SK-N-SH (cell line): ENCODE results near the gene TUBB3. TPM values are rescaled to one million over a fixed set of nuclear protein-coding genes. Genes with fewer than 3 reads are reported as not detected.

Experiments used
- CTCF ChIA-PET: fragments of 300-600, 350-600 bp; formaldehyde crosslinking; extraction: SDS; loops from one replicate; lab custom pipeline; 2021; lab: Yijun Ruan, JAX
- POLR2A ChIA-PET: fragments of 350-600 bp; sonication (Branson Sonifier 250); formaldehyde crosslinking; extraction: SDS; loops from one replicate; lab custom pipeline; 2020; ENCODE audit warnings: antibody characterized with exemption, inconsistent platforms; lab: Yijun Ruan, JAX
- DNase-seq: peaks from one replicate; pipeline ENCODE4 v3.0.0; 2012
- H2AFZ ChIP-seq: fragments of 200-600 bp; sonication (generic); 2 replicates; pipeline ENCODE4 v1.8.1; 2016; ENCODE audit warnings: antibody characterized with exemption, mild to moderate bottlenecking, low read depth
- H3F3A ChIP-seq: fragments of 200-600 bp; sonication (generic); replicated peaks from 2 replicates; pipeline ENCODE3; 2016; ENCODE audit warnings: antibody characterized with exemption, mild to moderate bottlenecking; ENCODE audit not compliant: insufficient read depth
- H3K27ac ChIP-seq, 2 experiments: fragments of 200-500 bp in 1 of 2; fragments of 200-600 bp in 1 of 2; sonication (Bioruptor generic) in 1 of 2; sonication (generic), shearing (Covaris generic) in 1 of 2; 2 replicates each; pipeline versions ENCODE4 v1.5.1 to v1.6.1; 2014 to 2016; ENCODE audit warnings: low read depth in 2 of 2, inconsistent platforms in 1 of 2, low read length in 1 of 2, mild to moderate bottlenecking in 1 of 2, mixed read lengths in 1 of 2
- H3K27me3 ChIP-seq: fragments of 200-600 bp; sonication (generic), shearing (Covaris generic); 2 replicates; pipeline ENCODE4 v1.6.1; 2016; ENCODE audit warnings: mixed run types; ENCODE audit not compliant: insufficient read depth
- H3K36me3 ChIP-seq, 2 experiments: fragments of 200-500 bp in 1 of 2; fragments of 200-600 bp in 1 of 2; sonication (Bioruptor generic) in 1 of 2; sonication (generic) in 1 of 2; replicated peaks in 1 of 2; 2 replicates each; pipeline versions ENCODE3 to v1.5.1; 2014 to 2016; ENCODE audit warnings: low read length in 1 of 2, mild to moderate bottlenecking in 1 of 2; ENCODE audit not compliant: insufficient read depth in 2 of 2, control insufficient read depth in 1 of 2
- H3K4me1 ChIP-seq, 2 experiments: fragments of 200-500 bp in 1 of 2; fragments of 200-600 bp in 1 of 2; sonication (Bioruptor generic) in 1 of 2; sonication (generic), shearing (Covaris generic) in 1 of 2; 2 replicates each; pipeline versions ENCODE4 v1.5.1 to v1.6.1; 2014 to 2016; ENCODE audit warnings: low read depth in 1 of 2, low read length in 1 of 2, mixed run types in 1 of 2; ENCODE audit not compliant: insufficient read depth in 2 of 2, control insufficient read depth in 1 of 2
- H3K4me2 ChIP-seq: fragments of 200-600 bp; sonication (generic), shearing (Covaris generic); 2 replicates; pipeline ENCODE4 v1.6.1; 2017; ENCODE audit warnings: mixed run types
- H3K4me3 ChIP-seq, 2 experiments: fragments of 200-500 bp in 1 of 2; fragments of 200-600 bp in 1 of 2; sonication (Bioruptor generic) in 1 of 2; sonication (generic), shearing (Covaris generic) in 1 of 2; 2 replicates each; pipeline versions ENCODE4 v1.5.1 to v1.8.1; 2014 to 2016; ENCODE audit warnings: low read depth in 2 of 2, inconsistent platforms in 1 of 2, low read length in 1 of 2, mild to moderate bottlenecking in 1 of 2, mixed read lengths in 1 of 2, moderate library complexity in 1 of 2
- H3K79me2 ChIP-seq: fragments of 200-600 bp; sonication (generic); 2 replicates; pipeline ENCODE4 v1.8.1; 2017; ENCODE audit warnings: mild to moderate bottlenecking; ENCODE audit not compliant: insufficient read depth
- H3K9ac ChIP-seq: fragments of 200-600 bp; sonication (generic); 2 replicates; pipeline ENCODE4 v1.6.1; 2017; ENCODE audit warnings: mixed run types
- H3K9me2 ChIP-seq: fragments of 200-600 bp; sonication (generic); 2 replicates; pipeline ENCODE4 v1.6.1; 2017; ENCODE audit warnings: mixed run types
- H3K9me3 ChIP-seq: fragments of 200-600 bp; sonication (generic); 2 replicates; pipeline ENCODE4 v1.6.1; 2017; ENCODE audit warnings: mixed run types, mild to moderate bottlenecking, moderate library complexity
- H4K20me1 ChIP-seq: fragments of 200-600 bp; sonication (generic); 2 replicates; pipeline ENCODE4 v1.6.1; 2017; ENCODE audit warnings: mild to moderate bottlenecking, mixed run types; ENCODE audit not compliant: insufficient read depth
- ELF1 ChIP-seq: IDR thresholded peaks from 2 replicates; pipeline ENCODE4 v1.4.0; 2012
- EP300 ChIP-seq, 2 experiments: IDR thresholded peaks; 2 replicates each; pipeline versions ENCODE4 v1.4.0 to v1.6.1; 2012; ENCODE audit warnings: borderline replicate concordance in 1 of 2, low read depth in 1 of 2, low read length in 1 of 2
- EZH2phosphoT487 ChIP-seq: fragments of 200-600 bp; sonication (generic); IDR thresholded peaks from 2 replicates; pipeline ENCODE4 v1.6.1; 2017; ENCODE audit warnings: low read depth, mixed run types, mild to moderate bottlenecking, antibody characterized with exemption, moderate library complexity, borderline replicate concordance
- FOSL2 ChIP-seq: IDR thresholded peaks from 2 replicates; pipeline ENCODE4 v1.4.0; 2012; ENCODE audit warnings: low read depth, mild to moderate bottlenecking, moderate library complexity, borderline replicate concordance
- FOXM1 ChIP-seq: IDR thresholded peaks from 2 replicates; pipeline ENCODE4 v1.4.0; 2012; ENCODE audit warnings: low read depth, mild to moderate bottlenecking
- GABPA ChIP-seq: IDR thresholded peaks from 2 replicates; pipeline ENCODE4 v1.4.0; 2012; ENCODE audit warnings: low read depth, mild to moderate bottlenecking
- MEF2A ChIP-seq: IDR thresholded peaks from 2 replicates; pipeline ENCODE4 v1.4.0; 2012; ENCODE audit warnings: low read depth, borderline replicate concordance
- NFIC ChIP-seq: IDR thresholded peaks from 2 replicates; pipeline ENCODE4 v1.4.0; 2012; ENCODE audit warnings: borderline replicate concordance
- NRF1 ChIP-seq: IDR thresholded peaks from 2 replicates; pipeline ENCODE4 v1.6.1; 2012; ENCODE audit warnings: low read depth, mild to moderate bottlenecking, low read length
- RFX5 ChIP-seq: IDR thresholded peaks from 2 replicates; pipeline ENCODE4 v1.6.1; 2012; ENCODE audit warnings: mild to moderate bottlenecking, improper control_type of control experiment, low read length
- RXRA ChIP-seq: IDR thresholded peaks from 2 replicates; pipeline ENCODE4 v1.4.0; 2012; ENCODE audit warnings: low read depth, mild to moderate bottlenecking, borderline replicate concordance
- SIN3A ChIP-seq: IDR thresholded peaks from 2 replicates; pipeline ENCODE4 v1.6.1; 2012; ENCODE audit warnings: low read depth, mild to moderate bottlenecking, low read length, moderate library complexity, borderline replicate concordance
- SMC3 ChIP-seq: IDR thresholded peaks from 2 replicates; pipeline ENCODE4 v1.6.1; 2012; ENCODE audit warnings: low read depth, low read length, improper control_type of control experiment
- TAF1 ChIP-seq: IDR thresholded peaks from 2 replicates; pipeline ENCODE4 v1.6.1; 2012; ENCODE audit warnings: low read depth, mild to moderate bottlenecking, low read length, moderate library complexity, borderline replicate concordance
- USF1 ChIP-seq: IDR thresholded peaks from 2 replicates; pipeline ENCODE4 v1.4.0; 2012; ENCODE audit warnings: low read depth, borderline replicate concordance
- YY1 ChIP-seq: IDR thresholded peaks from 2 replicates; pipeline ENCODE4 v1.4.0; 2012; ENCODE audit warnings: low read depth, mild to moderate bottlenecking
- WGBS: methylation state at CpG from one replicate; pipeline ENCODE4 v1.1.6; 2017; ENCODE audit warnings: low lambda C conversion rate; 5-methylcytosine and 5-hydroxymethylcytosine counted together
- polyA plus RNA-seq, 3 experiments: library from polyadenylated mRNA; depleted of rRNA; stranded (reverse); fragments of >200 nt; gene quantifications; 2 replicates each; pipeline ENCODE4 v1.2.3, GENCODE V29; 2012
- TF ChIP-seq, protein P1 (sequence below): fragments of 200-600 bp; sonication (generic); IDR thresholded peaks from 2 replicates; pipeline ENCODE4 v1.6.1; 2017; ENCODE audit warnings: antibody characterized with exemption, mild to moderate bottlenecking, moderate library complexity
- TF ChIP-seq, protein P2 (sequence below): IDR thresholded peaks from 2 replicates; pipeline ENCODE4; 2012
- TF ChIP-seq, protein P3 (sequence below): fragments of 150-350 bp; IDR thresholded peaks from 2 replicates; pipeline ENCODE4 v1.6.1; 2017; ENCODE audit warnings: antibody characterized with exemption, low read length, low read depth, borderline replicate concordance
- TF ChIP-seq, protein P4 (sequence below): IDR thresholded peaks from 2 replicates; pipeline ENCODE4 v1.4.0; 2012; ENCODE audit warnings: low read depth
- TF ChIP-seq, protein P5 (sequence below): fragments of 150-350 bp; IDR thresholded peaks from 2 replicates; pipeline ENCODE4 v1.6.1; 2016; ENCODE audit warnings: mild to moderate bottlenecking, low read depth, low read length

Gene TUBB3
- polyA plus RNA-seq, 1 of the 3 experiments (the other 2 are of a cell fraction): 428 TPM

DNA sequence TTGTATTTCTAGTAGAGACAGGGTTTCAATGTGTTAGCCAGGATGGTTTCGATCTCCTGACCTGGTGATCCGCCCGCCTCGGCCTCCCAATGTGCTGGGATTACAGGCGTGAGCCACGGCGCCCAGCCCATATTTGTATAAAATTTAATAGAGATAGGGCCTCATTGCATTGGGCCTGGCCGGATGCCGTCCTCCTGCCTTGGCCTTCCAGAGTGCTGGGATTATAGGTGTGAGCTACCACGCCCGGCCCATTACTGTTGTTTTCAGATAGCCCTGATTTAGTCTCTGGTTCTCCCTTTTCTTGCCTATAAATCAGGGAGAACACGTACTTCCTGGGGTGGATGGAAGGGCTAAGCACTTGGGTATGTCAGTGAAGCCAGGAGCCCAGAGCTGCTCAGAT is 28.9 kb downstream of the TUBB3 start:
- Histone ChIP-seq H3K4me2 (no peak overlapping the region), H3F3A (no peaks in the 10 kb centered on the region), H4K20me1 (0 out of 2 replicates have a peak, but pooled peaks cover 3% of the 10 kb centered on the region), H3K27ac (no peak overlapping the region), H3K9ac (no peak overlapping the region), H3K9me2 (no peaks in the 10 kb centered on the region), H3K27me3 (no peaks in the 10 kb centered on the region), H2AFZ (no peak overlapping the region), H3K4me3 (no peak overlapping the region), H3K4me1 (peaks cover 0 to 13% of the 10 kb centered on the region in 2 experiments; a peak in 1 of 4 replicates), H3K79me2 (peaks cover 21% of the 10 kb centered on the region; the same call in 1 of the 2 replicates), H3K9me3 (no peaks in the 10 kb centered on the region), H3K36me3 (peaks cover 0 to 11% of the 10 kb centered on the region in 2 experiments)
- ChIA-PET CTCF (interaction anchor here (1.1 kb wide), 1 partner anchor 14 kb away, joined by 3 read pairs; no protein-coding TSS in a partner anchor), POLR2A (no interaction called here)
- WGBS: 91% methylated on average over 12 of the region's 12 CpGs
- TF ChIP-seq TAF1 (no peak), MEF2A (no peak), YY1 (no peak), NRF1 (no peak), GABPA (no peak), RFX5 (no peak), RXRA (no peak), SMC3 (no peak), NFIC (no peak)
- TF ChIP-seq, protein P1, sequence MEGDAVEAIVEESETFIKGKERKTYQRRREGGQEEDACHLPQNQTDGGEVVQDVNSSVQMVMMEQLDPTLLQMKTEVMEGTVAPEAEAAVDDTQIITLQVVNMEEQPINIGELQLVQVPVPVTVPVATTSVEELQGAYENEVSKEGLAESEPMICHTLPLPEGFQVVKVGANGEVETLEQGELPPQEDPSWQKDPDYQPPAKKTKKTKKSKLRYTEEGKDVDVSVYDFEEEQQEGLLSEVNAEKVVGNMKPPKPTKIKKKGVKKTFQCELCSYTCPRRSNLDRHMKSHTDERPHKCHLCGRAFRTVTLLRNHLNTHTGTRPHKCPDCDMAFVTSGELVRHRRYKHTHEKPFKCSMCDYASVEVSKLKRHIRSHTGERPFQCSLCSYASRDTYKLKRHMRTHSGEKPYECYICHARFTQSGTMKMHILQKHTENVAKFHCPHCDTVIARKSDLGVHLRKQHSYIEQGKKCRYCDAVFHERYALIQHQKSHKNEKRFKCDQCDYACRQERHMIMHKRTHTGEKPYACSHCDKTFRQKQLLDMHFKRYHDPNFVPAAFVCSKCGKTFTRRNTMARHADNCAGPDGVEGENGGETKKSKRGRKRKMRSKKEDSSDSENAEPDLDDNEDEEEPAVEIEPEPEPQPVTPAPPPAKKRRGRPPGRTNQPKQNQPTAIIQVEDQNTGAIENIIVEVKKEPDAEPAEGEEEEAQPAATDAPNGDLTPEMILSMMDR: no peak
- TF ChIP-seq, protein P2, sequence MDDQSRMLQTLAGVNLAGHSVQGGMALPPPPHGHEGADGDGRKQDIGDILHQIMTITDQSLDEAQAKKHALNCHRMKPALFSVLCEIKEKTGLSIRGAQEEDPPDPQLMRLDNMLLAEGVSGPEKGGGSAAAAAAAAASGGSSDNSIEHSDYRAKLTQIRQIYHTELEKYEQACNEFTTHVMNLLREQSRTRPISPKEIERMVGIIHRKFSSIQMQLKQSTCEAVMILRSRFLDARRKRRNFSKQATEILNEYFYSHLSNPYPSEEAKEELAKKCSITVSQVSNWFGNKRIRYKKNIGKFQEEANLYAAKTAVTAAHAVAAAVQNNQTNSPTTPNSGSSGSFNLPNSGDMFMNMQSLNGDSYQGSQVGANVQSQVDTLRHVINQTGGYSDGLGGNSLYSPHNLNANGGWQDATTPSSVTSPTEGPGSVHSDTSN: no peak
- TF ChIP-seq, protein P3, sequence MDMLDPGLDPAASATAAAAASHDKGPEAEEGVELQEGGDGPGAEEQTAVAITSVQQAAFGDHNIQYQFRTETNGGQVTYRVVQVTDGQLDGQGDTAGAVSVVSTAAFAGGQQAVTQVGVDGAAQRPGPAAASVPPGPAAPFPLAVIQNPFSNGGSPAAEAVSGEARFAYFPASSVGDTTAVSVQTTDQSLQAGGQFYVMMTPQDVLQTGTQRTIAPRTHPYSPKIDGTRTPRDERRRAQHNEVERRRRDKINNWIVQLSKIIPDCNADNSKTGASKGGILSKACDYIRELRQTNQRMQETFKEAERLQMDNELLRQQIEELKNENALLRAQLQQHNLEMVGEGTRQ: no peak
- no peak for DNase-seq

DNA sequence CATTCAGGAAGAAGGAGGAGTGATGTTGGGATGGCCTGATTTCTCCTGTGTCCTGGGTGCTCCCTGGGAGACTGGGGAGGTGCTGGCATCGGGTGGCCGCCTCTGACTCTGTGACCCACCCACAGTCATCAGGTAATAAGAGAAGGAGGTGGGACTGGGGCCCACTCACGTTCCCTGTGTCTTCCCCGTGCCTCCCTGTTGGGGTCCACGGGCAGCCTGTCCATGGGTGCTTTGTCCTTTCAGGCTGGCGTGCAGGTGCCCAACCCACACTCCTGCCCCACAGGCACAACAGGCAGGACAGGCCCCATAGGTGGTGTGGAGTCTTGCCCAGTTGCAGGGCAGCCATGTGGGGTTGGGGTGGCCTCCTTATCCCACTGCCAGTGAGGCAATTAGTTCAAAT is 29.4 kb downstream of the TUBB3 start:
- H3K4me1 ChIP-seq: peaks cover 0 to 12% of the 10 kb centered on the region in 2 experiments; a peak in 1 of 4 replicates
- H3K9me2 ChIP-seq: no peaks in the 10 kb centered on the region
- no peak overlapping the region for H3K27ac ChIP-seq
- H3K4me3 ChIP-seq: no peak overlapping the region
- peaks cover 0 to 13% of the 10 kb centered on the region in 2 experiments for H3K36me3 ChIP-seq
- H4K20me1 ChIP-seq: 0 out of 2 replicates have a peak, but pooled peaks cover 3% of the 10 kb centered on the region
- no peak for DNase-seq
- H3K9me3 ChIP-seq: no peaks in the 10 kb centered on the region
- ChIA-PET POLR2A (no interaction called here), CTCF (interaction anchor here (1.1 to 2.3 kb wide), 2 partner anchors 14 to 19 kb away, joined by 3 to 4 read pairs; no protein-coding TSS in a partner anchor)
- H3K4me2 ChIP-seq: no peak overlapping the region
- no peak overlapping the region for H3K9ac ChIP-seq
- 98% methylated on average over 6 of the region's 6 CpGs for WGBS
- peaks cover 21% of the 10 kb centered on the region; the same call in 1 of the 2 replicates for H3K79me2 ChIP-seq
- no peak overlapping the region for H2AFZ ChIP-seq
- H3K27me3 ChIP-seq: no peaks in the 10 kb centered on the region
- H3F3A ChIP-seq: no peaks in the 10 kb centered on the region
- TF ChIP-seq SIN3A (no peak), USF1 (no peak), EZH2phosphoT487 (no peak), GABPA (no peak), NFIC (no peak), NRF1 (no peak), FOSL2 (no peak), FOXM1 (no peak), EP300 (IDR thresholded peaks at IDR 0.05; ENCODE audit: borderline replicate concordance in 1 of 2, low read depth in 1 of 2, low read length in 1 of 2) (no peak), ELF1 (no peak)
- TF ChIP-seq, protein P4, sequence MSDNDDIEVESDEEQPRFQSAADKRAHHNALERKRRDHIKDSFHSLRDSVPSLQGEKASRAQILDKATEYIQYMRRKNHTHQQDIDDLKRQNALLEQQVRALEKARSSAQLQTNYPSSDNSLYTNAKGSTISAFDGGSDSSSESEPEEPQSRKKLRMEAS: no peak
- TF ChIP-seq, protein P2: no peak
- TF ChIP-seq, protein P5, sequence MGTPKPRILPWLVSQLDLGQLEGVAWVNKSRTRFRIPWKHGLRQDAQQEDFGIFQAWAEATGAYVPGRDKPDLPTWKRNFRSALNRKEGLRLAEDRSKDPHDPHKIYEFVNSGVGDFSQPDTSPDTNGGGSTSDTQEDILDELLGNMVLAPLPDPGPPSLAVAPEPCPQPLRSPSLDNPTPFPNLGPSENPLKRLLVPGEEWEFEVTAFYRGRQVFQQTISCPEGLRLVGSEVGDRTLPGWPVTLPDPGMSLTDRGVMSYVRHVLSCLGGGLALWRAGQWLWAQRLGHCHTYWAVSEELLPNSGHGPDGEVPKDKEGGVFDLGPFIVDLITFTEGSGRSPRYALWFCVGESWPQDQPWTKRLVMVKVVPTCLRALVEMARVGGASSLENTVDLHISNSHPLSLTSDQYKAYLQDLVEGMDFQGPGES: no peak
